Measurements from ENCODE around the gene MAPK14. TPM values are rescaled to one million over a fixed set of nuclear protein-coding genes. Genes with fewer than 3 reads are reported as not detected.
"Not testable (repeated sequence)": the region's sequence is repeated elsewhere in the genome, so short reads cannot be mapped to it uniquely, and the experiment has no call there.

Gene MAPK14
- total RNA-seq, 2 experiments from 2014 or later = 39.1 to 44.0 TPM

DNA sequence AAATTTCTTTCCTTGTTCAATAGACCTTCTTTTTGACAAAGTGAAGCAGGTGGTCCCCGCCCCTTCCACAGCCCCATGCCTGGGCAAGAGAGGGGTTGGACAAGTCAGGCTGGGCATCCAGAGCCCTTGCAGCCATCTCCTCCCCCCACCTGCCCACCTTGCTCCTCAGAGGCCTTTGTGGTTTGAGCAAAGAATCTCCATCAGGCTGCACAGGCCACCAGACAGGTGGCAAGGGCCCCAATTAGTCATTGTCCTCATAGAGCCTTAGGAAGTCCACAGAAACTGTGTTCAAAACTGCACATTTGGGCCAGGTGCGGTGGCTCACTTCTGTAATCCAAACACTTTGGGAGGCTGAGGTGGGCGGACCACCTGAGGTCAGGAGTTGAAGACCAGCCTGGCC lies 101.2 kb downstream of the MAPK14 start:
- ChIA-PET CTCF (no interaction called here), POLR2A (interaction anchor here (0.7 kb wide), 1 partner anchor 221 kb away, joined by 4 read pairs; no protein-coding TSS in a partner anchor)
- Mint-ChIP-seq H3K9me3 (ENCODE audit: low read depth) (no peaks in the 10 kb centered on the region), H3K4me3 (peak overlapping the region; percentile 73), H3K27me3 (no peaks in the 10 kb centered on the region), H3K4me1 (peaks cover 73% of the 10 kb centered on the region), H3K27ac (no peak overlapping the region), H3K36me3 (ENCODE audit: low read depth) (peaks cover 20% of the 10 kb centered on the region)
- DNase-seq (no peak), ATAC-seq (no peak)
- intact Hi-C loops (cut with DNase I, micrococcal nuclease) = loop anchor here in 1 of 2 experiments (10.0 kb wide), 1 partner anchor 824 kb away; no protein-coding TSS in a partner anchor

GRCh38 chr6:36129334-36129733 lies 101.7 kb downstream of the MAPK14 start:
- ChIA-PET POLR2A (interaction anchor here (0.7 to 1.0 kb wide), 2 partner anchors 8 to 221 kb away, joined by 4 read pairs; no protein-coding TSS in a partner anchor), CTCF (interaction anchor here (2.9 kb wide), 1 partner anchor 8 kb away, joined by 32 read pairs; no protein-coding TSS in a partner anchor)
- H3K27me3 Mint-ChIP-seq; H3K9me3 Mint-ChIP-seq (ENCODE audit: low read depth); H3K27ac Mint-ChIP-seq; ATAC-seq; DNase-seq: not testable (repeated sequence)
- H3K4me1 Mint-ChIP-seq = peaks cover 71% of the 10 kb centered on the region
- intact Hi-C loops (cut with DNase I, micrococcal nuclease) = loop anchor here in 1 of 2 experiments (10.0 kb wide), 1 partner anchor 825 kb away; no protein-coding TSS in a partner anchor
- peak overlapping the region; percentile 73 for H3K4me3 Mint-ChIP-seq
- H3K36me3 Mint-ChIP-seq (ENCODE audit: low read depth) = peaks cover 23% of the 10 kb centered on the region

- peak; percentile 18 for ATAC-seq
- Mint-ChIP-seq H3K9me3 (ENCODE audit: low read depth) (no peaks in the 10 kb centered on the region), H3K4me3 (peak within 1 kb of the TSS; percentile 84), H3K36me3 (ENCODE audit: low read depth) (peaks cover 26% of the 10 kb centered on the region), H3K27me3 (no peaks in the 10 kb centered on the region), H3K27ac (peak within 1 kb of the TSS; percentile 97), H3K4me1 (peaks cover 68% of the 10 kb centered on the region)
- intact Hi-C loops (cut with DNase I, micrococcal nuclease) = loop anchor here (2.0 to 10.0 kb wide), 8 partner anchors 35 to 825 kb away; partner anchors contain the start of genes BRPF3 (in 1 of the 2), SRPK1 (in 1 of the 2), SRSF3 (in 1 of the 2) and STK38 (in 1 of the 2)
- ChIA-PET CTCF (interaction anchor here (2.9 kb wide), 1 partner anchor 9 kb away, joined by 32 read pairs; no protein-coding TSS in a partner anchor), POLR2A (interaction anchor here (0.6 to 1.9 kb wide), 4 partner anchors 9 to 468 kb away, joined by 3 to 31 read pairs (median 4); no protein-coding TSS in a partner anchor)
- DNase-seq = peak; percentile 65
Measured at GRCh38 chr6:36129941-36130666, 102.5 kb downstream of the MAPK14 start, which contains the start of gene MAPK13. MAPK13 (plus strand) TSS chr6:36130513; CDS start chr6:36130583, 70 bp downstream.

DNA sequence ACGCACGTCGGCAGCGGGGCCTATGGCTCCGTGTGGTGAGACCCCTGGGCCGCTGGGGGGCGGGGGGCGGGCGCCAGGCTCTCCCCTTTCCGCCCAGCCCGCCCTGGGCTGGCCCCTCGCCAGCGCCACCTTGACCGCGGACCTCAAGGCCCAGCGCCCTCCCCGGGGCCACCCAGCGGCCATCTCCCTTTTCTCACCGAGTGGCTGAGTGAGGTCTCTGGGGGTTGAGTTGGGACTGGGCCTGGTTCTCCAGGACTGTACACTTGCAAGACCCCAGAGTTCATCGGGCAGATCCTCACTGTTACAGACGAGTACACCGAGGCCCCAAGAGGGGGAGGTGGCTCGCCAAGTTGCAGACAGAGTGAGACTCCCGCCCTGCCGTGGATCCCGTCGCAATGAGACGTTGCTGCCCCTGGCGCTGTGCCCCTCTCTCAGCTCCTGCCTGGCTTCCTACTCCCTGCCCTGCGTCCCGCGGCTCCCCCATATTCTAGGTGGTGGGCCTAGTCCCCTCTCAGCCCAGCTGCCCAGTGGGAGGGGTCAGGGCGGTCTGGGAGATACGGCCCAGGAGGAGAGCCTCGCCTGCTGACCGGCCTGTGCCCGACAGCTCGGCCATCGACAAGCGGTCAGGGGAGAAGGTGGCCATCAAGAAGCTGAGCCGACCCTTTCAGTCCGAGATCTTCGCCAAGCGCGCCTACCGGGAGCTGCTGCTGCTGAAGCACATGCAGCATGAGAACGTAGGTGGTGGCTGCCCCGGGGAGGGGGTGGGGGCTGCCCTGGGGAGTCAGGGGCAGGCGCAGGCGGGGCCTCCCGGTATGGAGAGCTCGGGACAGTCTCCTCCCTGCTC lies 103.3 kb downstream of the MAPK14 start:
- peaks cover 63% of the 10 kb centered on the region for H3K4me1 Mint-ChIP-seq
- peak overlapping the region; percentile 84 for H3K4me3 Mint-ChIP-seq
- H3K9me3 Mint-ChIP-seq (ENCODE audit: low read depth) = no peaks in the 10 kb centered on the region
- CTCF ChIA-PET = interaction anchor here (0.7 to 2.9 kb wide), 14 partner anchors 8 to 296 kb away, joined by 3 to 32 read pairs (median 5); partner anchors contain the start of gene MAPK14
- POLR2A ChIA-PET = interaction anchor here (0.5 to 1.9 kb wide), 5 partner anchors 10 to 103 kb away, joined by 3 to 31 read pairs (median 4); partner anchors contain the start of gene MAPK14
- H3K27ac Mint-ChIP-seq = peak overlapping the region; percentile 96
- intact Hi-C loops (cut with DNase I, micrococcal nuclease) = loop anchor here (1.0 to 5.0 kb wide), 11 partner anchors 9 to 551 kb away; partner anchors contain the start of genes BRPF3 (in 1 of the 2), MAPK14 (in 1 of the 2), SRPK1 (in 1 of the 2) and SRSF3 (in 1 of the 2)
- peak; percentile 92 for DNase-seq
- peaks cover 33% of the 10 kb centered on the region for H3K36me3 Mint-ChIP-seq (ENCODE audit: low read depth)
- peak; percentile 78 for ATAC-seq
- H3K27me3 Mint-ChIP-seq = no peaks in the 10 kb centered on the region

- intact Hi-C loops (cut with DNase I, micrococcal nuclease) = loop anchor here (1.0 to 5.0 kb wide), 11 partner anchors 9 to 551 kb away; partner anchors contain the start of genes BRPF3 (in 1 of the 2), MAPK14 (in 1 of the 2), SRPK1 (in 1 of the 2) and SRSF3 (in 1 of the 2)
- CTCF ChIA-PET = interaction anchor here (0.6 to 2.9 kb wide), 16 partner anchors 9 to 912 kb away, joined by 3 to 32 read pairs (median 5); partner anchors contain the start of gene MAPK14
- Mint-ChIP-seq H3K27ac (peak overlapping the region; percentile 96), H3K9me3 (ENCODE audit: low read depth) (no peaks in the 10 kb centered on the region), H3K4me3 (peak overlapping the region; percentile 84), H3K36me3 (ENCODE audit: low read depth) (peaks cover 39% of the 10 kb centered on the region), H3K27me3 (no peaks in the 10 kb centered on the region), H3K4me1 (peaks cover 55% of the 10 kb centered on the region)
- DNase-seq = peak; percentile 80
- peak; percentile 84 for ATAC-seq
- POLR2A ChIA-PET = interaction anchor here (0.5 to 1.9 kb wide), 4 partner anchors 10 to 104 kb away, joined by 3 to 31 read pairs (median 11); partner anchors contain the start of gene MAPK14
Measured at GRCh38 chr6:36131511-36132245, 104.1 kb downstream of the MAPK14 start.

GRCh38 chr6:36132246-36132895 lies 104.8 kb downstream of the MAPK14 start:
- ATAC-seq = no peak
- peak overlapping the region; percentile 84 for H3K4me3 Mint-ChIP-seq
- no peaks in the 10 kb centered on the region for H3K9me3 Mint-ChIP-seq (ENCODE audit: low read depth)
- no peak for DNase-seq
- intact Hi-C loops (cut with DNase I, micrococcal nuclease) = loop anchor here (5.0 kb wide), 3 partner anchors 210 to 550 kb away; partner anchors contain the start of gene STK38 (in 1 of the 2)
- POLR2A ChIA-PET = interaction anchor here (1.1 to 1.9 kb wide), 3 partner anchors 11 to 105 kb away, joined by 3 to 31 read pairs (median 18); partner anchors contain the start of gene MAPK14
- H3K36me3 Mint-ChIP-seq (ENCODE audit: low read depth) = peaks cover 43% of the 10 kb centered on the region
- H3K4me1 Mint-ChIP-seq = peaks cover 48% of the 10 kb centered on the region
- CTCF ChIA-PET = interaction anchor here (0.6 to 2.9 kb wide), 16 partner anchors 9 to 912 kb away, joined by 3 to 32 read pairs (median 4); partner anchors contain the start of gene MAPK14
- peak overlapping the region; percentile 96 for H3K27ac Mint-ChIP-seq
- H3K27me3 Mint-ChIP-seq = no peaks in the 10 kb centered on the region

GRCh38 chr6:36133148-36133547 lies 105.5 kb downstream of the MAPK14 start:
- intact Hi-C loops (cut with DNase I, micrococcal nuclease) = loop anchor here (5.0 kb wide), 3 partner anchors 209 to 549 kb away; partner anchors contain the start of gene STK38 (in 1 of the 2)
- peaks cover 46% of the 10 kb centered on the region for H3K36me3 Mint-ChIP-seq (ENCODE audit: low read depth)
- ChIA-PET POLR2A (no interaction called here), CTCF (interaction anchor here (0.5 to 1.3 kb wide), 6 partner anchors 12 to 322 kb away, joined by 3 to 6 read pairs (median 4); no protein-coding TSS in a partner anchor)
- H3K4me3 Mint-ChIP-seq = peak overlapping the region; percentile 84
- ATAC-seq (no peak), DNase-seq (no peak)
- H3K4me1 Mint-ChIP-seq = peaks cover 41% of the 10 kb centered on the region
- no peaks in the 10 kb centered on the region for H3K9me3 Mint-ChIP-seq (ENCODE audit: low read depth)
- no peaks in the 10 kb centered on the region for H3K27me3 Mint-ChIP-seq
- H3K27ac Mint-ChIP-seq = peak overlapping the region; percentile 44

GRCh38 chr6:36133912-36134311 lies 106.3 kb downstream of the MAPK14 start:
- intact Hi-C loops (cut with DNase I, micrococcal nuclease) = loop anchor here (5.0 kb wide), 3 partner anchors 208 to 548 kb away; partner anchors contain the start of gene STK38 (in 1 of the 2)
- ATAC-seq = no peak
- no peaks in the 10 kb centered on the region for H3K27me3 Mint-ChIP-seq
- no peak for DNase-seq
- H3K27ac Mint-ChIP-seq = no peak overlapping the region
- ChIA-PET POLR2A (no interaction called here), CTCF (interaction anchor here (0.7 to 1.0 kb wide), 2 partner anchors 58 to 144 kb away, joined by 3 read pairs; no protein-coding TSS in a partner anchor)
- H3K36me3 Mint-ChIP-seq (ENCODE audit: low read depth) = peaks cover 51% of the 10 kb centered on the region
- peaks cover 36% of the 10 kb centered on the region for H3K4me1 Mint-ChIP-seq
- no peak overlapping the region for H3K4me3 Mint-ChIP-seq
- H3K9me3 Mint-ChIP-seq (ENCODE audit: low read depth) = no peaks in the 10 kb centered on the region

- DNase-seq (no peak), ATAC-seq (no peak)
- H3K27me3 Mint-ChIP-seq = no peaks in the 10 kb centered on the region
- intact Hi-C loops (cut with DNase I, micrococcal nuclease) = no loop called here
- H3K4me3 Mint-ChIP-seq = no peak overlapping the region
- ChIA-PET CTCF (interaction anchor here (1.4 kb wide), 1 partner anchor 14 kb away, joined by 5 read pairs; no protein-coding TSS in a partner anchor), POLR2A (no interaction called here)
- H3K9me3 Mint-ChIP-seq (ENCODE audit: low read depth) = no peaks in the 10 kb centered on the region
- peaks cover 36% of the 10 kb centered on the region for H3K4me1 Mint-ChIP-seq
- H3K27ac Mint-ChIP-seq = no peak overlapping the region
- H3K36me3 Mint-ChIP-seq (ENCODE audit: low read depth) = peaks cover 59% of the 10 kb centered on the region
Measured at GRCh38 chr6:36135053-36135731, 107.6 kb downstream of the MAPK14 start.

Data from activated CD4-positive, alpha-beta T cell treated with anti-CD3 and anti-CD28 coated beads for 36 hours (primary cell).